Mucosa of descending colon (tissue), 3 donors: ENCODE data around the gene RSL24D1. TPM values are rescaled to one million over a fixed set of nuclear protein-coding genes. Genes with fewer than 3 reads are reported as not detected.

ENCODE experiments used
- ATAC-seq: fragments of 200-7000 bp; cut with Tn5 transposase; one replicate; pipeline ENCODE4 v1.9.1; 2020; ENCODE audit warnings: mild to moderate bottlenecking, moderate library complexity
- DNase-seq, 3 donors: peaks; one replicate each; pipeline ENCODE4 v3.0.0-alpha.2; 2020
- H3K36me3 ChIP-seq: fragments of 200-600 bp; one replicate; pipeline ENCODE4 v1.8.0; 2021; ENCODE audit warnings: low read depth, mild to moderate bottlenecking
- H3K4me1 ChIP-seq: fragments of 200-600 bp; one replicate; pipeline ENCODE4 v1.8.0; 2021; ENCODE audit warnings: low read depth, mild to moderate bottlenecking
- H3K4me3 ChIP-seq: fragments of 200-600 bp; one replicate; pipeline ENCODE4 v1.8.0; 2021; ENCODE audit warnings: mild to moderate bottlenecking
- H3K9me3 ChIP-seq: fragments of 200-600 bp; one replicate; pipeline ENCODE4 v1.8.0; 2021; ENCODE audit warnings: mild to moderate bottlenecking
- intact Hi-C, 2 donors: fragments of 100-400 bp; cut with DNase I in 1 of 2; cut with micrococcal nuclease in 1 of 2; formaldehyde crosslinking; loops; one replicate each; pipeline versions ENCODE4 v1.11.0 to v1.11.1; 2022; cut with DNase I, micrococcal nuclease
- total RNA-seq, 3 donors: library from RNA; stranded (reverse); fragmentation: NEBNext Ultra II Directional in 2 of 3; extraction: Animal tissue kit (Norgen Biotek cat#: 25700) in 2 of 3; gene quantifications; one replicate each; pipeline versions ENCODE4 v1.2.1 to v1.2.4, GENCODE V29; 2021 to 2023
- TF ChIP-seq, protein P1 (sequence below): fragments of 200-600 bp; IDR thresholded peaks from one replicate; pipeline ENCODE4 v1.8.0; 2022; ENCODE audit warnings: antibody characterized with exemption, mild to moderate bottlenecking
- donor health status: DM: no; HTN: no; CAD: no; lungs with moderate emphysema.
- donor health status: DM: no; HTN: no; CAD: no.
- donor health status: DM: no; HTN: yes; CAD: no.

Gene RSL24D1
- total RNA-seq, 3 donors from 2014 or later: 29.9 to 79.0 (median 40.5) TPM

- Histone ChIP-seq H3K36me3 (peaks cover 4% of the 10 kb centered on the region), H3K4me3 (no peak overlapping the region), H3K9me3 (no peaks in the 10 kb centered on the region), H3K4me1 (peaks cover 31% of the 10 kb centered on the region)
- ATAC-seq (no peak), DNase-seq (no peak)
- TF ChIP-seq, protein P1, sequence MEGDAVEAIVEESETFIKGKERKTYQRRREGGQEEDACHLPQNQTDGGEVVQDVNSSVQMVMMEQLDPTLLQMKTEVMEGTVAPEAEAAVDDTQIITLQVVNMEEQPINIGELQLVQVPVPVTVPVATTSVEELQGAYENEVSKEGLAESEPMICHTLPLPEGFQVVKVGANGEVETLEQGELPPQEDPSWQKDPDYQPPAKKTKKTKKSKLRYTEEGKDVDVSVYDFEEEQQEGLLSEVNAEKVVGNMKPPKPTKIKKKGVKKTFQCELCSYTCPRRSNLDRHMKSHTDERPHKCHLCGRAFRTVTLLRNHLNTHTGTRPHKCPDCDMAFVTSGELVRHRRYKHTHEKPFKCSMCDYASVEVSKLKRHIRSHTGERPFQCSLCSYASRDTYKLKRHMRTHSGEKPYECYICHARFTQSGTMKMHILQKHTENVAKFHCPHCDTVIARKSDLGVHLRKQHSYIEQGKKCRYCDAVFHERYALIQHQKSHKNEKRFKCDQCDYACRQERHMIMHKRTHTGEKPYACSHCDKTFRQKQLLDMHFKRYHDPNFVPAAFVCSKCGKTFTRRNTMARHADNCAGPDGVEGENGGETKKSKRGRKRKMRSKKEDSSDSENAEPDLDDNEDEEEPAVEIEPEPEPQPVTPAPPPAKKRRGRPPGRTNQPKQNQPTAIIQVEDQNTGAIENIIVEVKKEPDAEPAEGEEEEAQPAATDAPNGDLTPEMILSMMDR: no peak
- intact Hi-C loops: no loop called here
Measured at GRCh38 chr15:55194256-55194655, 2.5 kb downstream of the RSL24D1 start.

DNA sequence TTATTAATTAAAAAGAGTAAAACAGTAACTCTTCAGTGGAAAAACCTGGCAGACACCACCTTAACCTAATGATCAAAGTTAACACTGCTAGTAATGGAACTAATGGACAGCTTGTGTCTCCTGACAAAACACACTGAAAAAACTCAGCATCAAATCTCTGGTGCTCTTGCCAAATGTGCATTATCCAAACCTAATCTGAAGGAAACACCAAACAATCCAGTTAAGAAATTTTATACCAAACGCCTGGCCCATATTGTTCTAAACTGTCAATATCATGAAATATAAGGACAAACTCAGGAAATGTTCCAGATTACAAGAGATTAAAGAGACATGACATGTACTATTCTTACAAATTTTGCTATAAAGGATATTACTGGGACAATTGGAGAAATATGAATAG, 10.4 kb downstream of the RSL24D1 start:
- ATAC-seq (no peak), DNase-seq (no peak)
- Histone ChIP-seq H3K4me3 (no peak overlapping the region), H3K4me1 (no peaks in the 10 kb centered on the region), H3K9me3 (no peaks in the 10 kb centered on the region), H3K36me3 (peaks cover 5% of the 10 kb centered on the region)
- intact Hi-C loops: no loop called here
- TF ChIP-seq, protein P1: no peak

DNA sequence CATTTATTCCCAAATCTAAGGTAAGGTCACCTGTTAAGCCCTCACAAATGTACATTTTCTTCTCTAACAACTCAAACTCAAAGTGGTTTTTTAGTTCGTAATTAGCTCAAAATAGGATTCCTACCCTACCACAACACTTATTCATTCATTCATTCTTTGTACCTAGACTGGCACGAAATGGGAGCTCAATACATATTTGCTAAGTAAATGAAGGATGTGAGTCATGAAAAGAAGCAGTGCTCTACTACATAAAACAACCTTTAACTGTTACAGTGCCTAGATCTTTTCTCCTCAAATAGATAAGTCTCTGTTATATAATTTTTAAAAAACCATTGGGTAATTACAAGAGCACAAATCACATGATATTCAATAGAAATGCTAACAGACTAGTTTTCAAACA, 13.1 kb downstream of the RSL24D1 start:
- Histone ChIP-seq H3K36me3 (peaks cover 5% of the 10 kb centered on the region), H3K4me1 (no peaks in the 10 kb centered on the region), H3K9me3 (no peaks in the 10 kb centered on the region), H3K4me3 (no peak overlapping the region)
- TF ChIP-seq, protein P1: no peak
- DNase-seq: no peak
- intact Hi-C loops: no loop called here
- no peak for ATAC-seq

DNA sequence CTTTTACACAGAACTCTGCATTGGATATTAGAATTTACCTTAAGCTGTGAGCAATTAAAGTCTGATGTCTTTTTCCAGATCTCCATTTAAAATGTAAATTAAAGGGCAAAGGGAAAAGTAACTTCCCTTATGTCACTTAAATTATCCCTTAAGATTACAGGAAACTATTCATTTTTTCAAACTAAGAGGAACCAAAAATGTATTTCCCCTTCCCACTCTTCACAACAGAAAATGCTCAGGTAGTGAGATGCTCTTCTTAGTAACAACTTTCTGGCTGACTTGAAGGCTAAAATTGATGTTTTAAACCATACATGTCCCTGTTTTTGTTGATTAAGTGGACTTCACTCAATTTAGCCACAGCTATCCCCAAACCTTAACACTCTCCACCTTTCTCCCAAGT, 17.6 kb downstream of the RSL24D1 start:
- Histone ChIP-seq H3K4me1 (no peaks in the 10 kb centered on the region), H3K36me3 (peaks cover 5% of the 10 kb centered on the region), H3K4me3 (no peak overlapping the region), H3K9me3 (no peaks in the 10 kb centered on the region)
- TF ChIP-seq, protein P1: no peak
- ATAC-seq (no peak), DNase-seq (no peak)
- intact Hi-C loops: no loop called here

- TF ChIP-seq, protein P1: no peak
- DNase-seq (no peak), ATAC-seq (no peak)
- Histone ChIP-seq H3K4me3 (no peak overlapping the region), H3K4me1 (no peaks in the 10 kb centered on the region), H3K36me3 (no peaks in the 10 kb centered on the region), H3K9me3 (no peaks in the 10 kb centered on the region)
- intact Hi-C loops: no loop called here
Measured at GRCh38 chr15:55170361-55170760, 26.4 kb downstream of the RSL24D1 start.

GRCh38 chr15:55168350-55168974, 28.3 kb downstream of the RSL24D1 start:
- Histone ChIP-seq H3K9me3 (no peaks in the 10 kb centered on the region), H3K4me1 (no peaks in the 10 kb centered on the region), H3K4me3 (no peak overlapping the region), H3K36me3 (no peaks in the 10 kb centered on the region)
- ATAC-seq (peak; percentile 73), DNase-seq (peak in 2 of 3 donors; percentile 38 to 50)
- intact Hi-C loops: no loop called here
- TF ChIP-seq, protein P1: peak; percentile 55
